Peyer's patch (tissue), 4 donors: ENCODE results near the gene EYA2.

ENCODE experiments used
- POLR2A ChIP-seq, 2 donors: fragments of 450-650 bp; IDR thresholded peaks; one replicate each; pipeline ENCODE4 v1.5.1; 2017; ENCODE audit warnings: antibody characterized with exemption in 2 of 2, mild to moderate bottlenecking in 2 of 2, moderate library complexity in 2 of 2
- TF ChIP-seq, protein P1 (sequence below), 6 experiments: fragments of 450-650 bp in 4 of 6; fragments of 200-600 bp in 2 of 6; sonication (generic) in 1 of 6; IDR thresholded peaks; one replicate each; pipeline ENCODE4 v1.5.1; 2017 to 2019; ENCODE audit warnings: antibody characterized with exemption in 6 of 6, mild to moderate bottlenecking in 3 of 6, moderate library complexity in 1 of 6

DNA sequence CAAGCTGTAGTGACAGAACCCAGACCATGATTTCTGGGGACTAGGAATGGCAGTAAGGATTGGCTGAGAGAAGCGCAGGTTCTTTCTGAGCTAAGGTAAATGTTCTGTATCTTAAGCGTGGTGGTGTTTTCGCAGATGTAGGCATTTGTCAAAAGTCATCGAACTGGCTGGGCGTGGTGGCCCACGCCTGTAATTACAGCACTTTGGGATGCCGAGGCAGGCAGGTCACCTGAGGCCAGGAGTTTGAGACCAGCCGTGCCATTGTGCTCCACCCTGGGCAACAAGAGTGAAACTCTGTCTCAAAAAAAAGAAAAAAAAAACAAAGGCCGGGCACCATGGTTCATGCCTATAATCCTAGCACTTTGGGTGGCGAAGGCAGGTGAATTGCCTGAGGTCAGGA is 40.7 kb upstream of the EYA2 start:
- TF ChIP-seq, protein P1, sequence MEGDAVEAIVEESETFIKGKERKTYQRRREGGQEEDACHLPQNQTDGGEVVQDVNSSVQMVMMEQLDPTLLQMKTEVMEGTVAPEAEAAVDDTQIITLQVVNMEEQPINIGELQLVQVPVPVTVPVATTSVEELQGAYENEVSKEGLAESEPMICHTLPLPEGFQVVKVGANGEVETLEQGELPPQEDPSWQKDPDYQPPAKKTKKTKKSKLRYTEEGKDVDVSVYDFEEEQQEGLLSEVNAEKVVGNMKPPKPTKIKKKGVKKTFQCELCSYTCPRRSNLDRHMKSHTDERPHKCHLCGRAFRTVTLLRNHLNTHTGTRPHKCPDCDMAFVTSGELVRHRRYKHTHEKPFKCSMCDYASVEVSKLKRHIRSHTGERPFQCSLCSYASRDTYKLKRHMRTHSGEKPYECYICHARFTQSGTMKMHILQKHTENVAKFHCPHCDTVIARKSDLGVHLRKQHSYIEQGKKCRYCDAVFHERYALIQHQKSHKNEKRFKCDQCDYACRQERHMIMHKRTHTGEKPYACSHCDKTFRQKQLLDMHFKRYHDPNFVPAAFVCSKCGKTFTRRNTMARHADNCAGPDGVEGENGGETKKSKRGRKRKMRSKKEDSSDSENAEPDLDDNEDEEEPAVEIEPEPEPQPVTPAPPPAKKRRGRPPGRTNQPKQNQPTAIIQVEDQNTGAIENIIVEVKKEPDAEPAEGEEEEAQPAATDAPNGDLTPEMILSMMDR (IDR thresholded peaks at IDR 0.05), result no peak
- TF ChIP-seq POLR2A (IDR thresholded peaks at IDR 0.05), result no peak
